Small intestine (tissue), 7 donors: ENCODE data around the gene NRXN3. TPM values are rescaled to one million over a fixed set of nuclear protein-coding genes. Genes with fewer than 3 reads are reported as not detected.

Experiments
- DNase-seq, 2 donors: peaks; one replicate each; pipeline versions ENCODE4 v3.0.0 to v3.0.0-alpha.2; 2013
- FAIRE-seq: peaks from 2 replicates; lab custom pipeline; 2012; peaks lifted over from hg19 to GRCh38; lab: Jason Lieb, UNC
- H3K27ac ChIP-seq, 3 donors: one replicate each; pipeline ENCODE4 v1.5.1; 2013; ENCODE audit warnings: low read length in 2 of 3, mild to moderate bottlenecking in 2 of 3, control low read depth in 1 of 3, inconsistent platforms in 1 of 3, low read depth in 1 of 3, moderate library complexity in 1 of 3
- H3K27me3 ChIP-seq, 3 donors: one replicate each; pipeline ENCODE4 v1.6.1; 2013; ENCODE audit warnings: low read length in 3 of 3, inconsistent platforms in 1 of 3; ENCODE audit not compliant: control insufficient read depth in 3 of 3, insufficient read depth in 3 of 3
- H3K36me3 ChIP-seq, 3 donors: one replicate each; pipeline ENCODE4 v1.6.1; 2013; ENCODE audit warnings: low read length in 3 of 3, inconsistent platforms in 1 of 3, low read depth in 1 of 3, mild to moderate bottlenecking in 1 of 3, moderate library complexity in 1 of 3; ENCODE audit not compliant: control insufficient read depth in 3 of 3, insufficient read depth in 2 of 3
- H3K4me1 ChIP-seq, 3 donors: one replicate each; pipeline ENCODE4 v1.6.1; 2013; ENCODE audit warnings: low read length in 2 of 3, inconsistent platforms in 1 of 3, low read depth in 1 of 3, mild to moderate bottlenecking in 1 of 3, moderate library complexity in 1 of 3; ENCODE audit not compliant: control insufficient read depth in 3 of 3, insufficient read depth in 2 of 3
- H3K4me3 ChIP-seq, 3 donors: one replicate each; pipeline ENCODE4 v1.5.1; 2013; ENCODE audit warnings: low read length in 3 of 3, control low read depth in 1 of 3, inconsistent platforms in 1 of 3, low read depth in 1 of 3, mild to moderate bottlenecking in 1 of 3, moderate library complexity in 1 of 3
- H3K9me3 ChIP-seq, 2 donors: one replicate each; pipeline ENCODE4 v1.6.1; 2013; ENCODE audit warnings: low read depth in 1 of 2, low read length in 1 of 2; ENCODE audit not compliant: control insufficient read depth in 2 of 2, insufficient read depth in 1 of 2
- WGBS, 3 donors: extraction: QIAGEN DNeasy Blood & Tissue Kit; methylation state at CpG; one replicate each; pipeline ENCODE4 v1.1.7; 2013; 5-methylcytosine and 5-hydroxymethylcytosine counted together
- polyA plus RNA-seq, 4 donors: library from polyadenylated mRNA; stranded (reverse) in 3 of 4; unstranded in 1 of 4; fragments of 200-250 nt in 3 of 4; fragments of 120-200 nt in 1 of 4; gene quantifications; one replicate each; pipeline versions ENCODE4 v1.2.1 to v1.2.3, GENCODE V29; 2013
- donor health status: healthy with polysubstance abuse.
- donor health status: control.
- donor health status: control.
- donor health status: Bipolar disorder and iron deficiency.
- donor health status: healthy.

NRXN3 gene
- polyA plus RNA-seq, 4 donors = 2.3 TPM; not detected in 2

DNA sequence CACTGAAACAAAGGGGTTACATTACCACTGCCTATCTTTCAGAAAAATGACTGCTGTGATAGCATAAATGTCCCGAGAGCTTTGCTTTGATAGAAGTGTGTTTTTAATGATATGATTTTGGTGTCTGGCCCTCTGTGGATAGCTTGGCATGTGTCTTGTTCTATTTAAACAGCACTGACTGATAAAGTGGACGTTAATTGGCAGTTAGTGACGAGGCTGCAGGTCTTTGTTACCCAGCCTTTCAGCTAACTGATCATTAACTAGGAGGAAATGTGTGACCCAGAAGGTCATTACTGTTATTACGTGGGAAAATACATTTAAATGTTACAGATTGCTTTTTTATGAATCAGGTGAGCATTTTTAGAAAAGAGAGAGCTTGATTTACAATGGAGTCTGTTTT, 1612.9 kb downstream of the NRXN3 start:
- peak; percentile 20 to 31 for DNase-seq
- H3K27me3 ChIP-seq = no peaks in the 10 kb centered on the region
- no peak overlapping the region for H3K27ac ChIP-seq
- FAIRE-seq = no peak
- H3K4me1 ChIP-seq = peaks cover 0 to 7% (median 0%) of the 10 kb centered on the region in 3 donors
- H3K4me3 ChIP-seq = no peak overlapping the region
- H3K36me3 ChIP-seq = no peaks in the 10 kb centered on the region
- H3K9me3 ChIP-seq = peaks cover 0 to 6% of the 10 kb centered on the region in 2 donors
- 7 to 45% (median 21%) methylated on average over 4 of the region's 4 CpGs for WGBS, 3 donors

DNA sequence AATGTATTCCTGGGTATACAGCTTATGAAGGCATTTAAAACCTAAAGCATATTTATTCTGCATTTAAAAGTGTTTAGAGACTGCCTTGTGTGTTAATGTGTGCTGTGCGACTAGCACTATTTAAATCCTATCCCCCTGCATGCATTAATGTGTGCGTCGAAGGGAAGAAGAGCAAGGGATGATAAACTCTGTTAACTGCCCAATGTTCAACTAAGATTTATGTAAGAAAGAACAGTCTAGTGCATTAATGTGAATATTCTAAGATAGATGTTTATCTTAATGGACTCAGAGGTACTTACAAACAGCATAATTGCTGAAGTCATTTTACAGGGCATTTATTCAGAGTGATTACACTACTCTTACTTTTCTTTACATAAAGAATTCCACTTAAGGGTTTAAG, 1616.3 kb downstream of the NRXN3 start:
- Histone ChIP-seq H3K36me3 (no peaks in the 10 kb centered on the region), H3K4me3 (no peak overlapping the region), H3K27ac (no peak overlapping the region), H3K4me1 (peaks cover 0 to 7% (median 0%) of the 10 kb centered on the region in 3 donors), H3K9me3 (peaks cover 0 to 7% of the 10 kb centered on the region in 2 donors), H3K27me3 (no peaks in the 10 kb centered on the region)
- DNase-seq (no peak), FAIRE-seq (no peak)
- 75 to 94% (median 88%) methylated on average over 3 of the region's 3 CpGs for WGBS, 3 donors

DNA sequence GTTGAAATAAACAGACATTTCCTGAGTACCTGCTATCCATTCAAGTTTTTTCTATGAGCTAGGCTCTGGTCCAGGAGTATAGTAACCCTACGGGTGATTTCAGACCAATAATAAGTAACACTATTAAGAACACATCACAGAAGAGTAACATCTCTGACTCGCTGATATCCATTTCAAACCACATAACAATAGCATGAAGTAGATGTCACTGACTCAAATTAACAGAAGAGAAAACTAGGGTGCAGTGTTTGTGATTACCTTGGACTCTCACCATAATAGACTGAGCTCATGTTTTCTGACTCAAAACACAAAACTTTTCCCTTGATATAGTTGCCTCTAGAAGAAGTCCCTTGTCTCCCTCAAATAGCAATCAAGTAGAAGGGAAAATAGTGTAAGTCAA, 1618.2 kb downstream of the NRXN3 start:
- WGBS, 3 donors = 87 to 91% (median 91%) methylated on average over 2 of the region's 2 CpGs
- H3K27me3 ChIP-seq = no peaks in the 10 kb centered on the region
- peaks cover 0 to 7% of the 10 kb centered on the region in 2 donors for H3K9me3 ChIP-seq
- no peak overlapping the region for H3K27ac ChIP-seq
- FAIRE-seq = no peak
- no peak for DNase-seq
- H3K4me3 ChIP-seq = no peak overlapping the region
- no peaks in the 10 kb centered on the region for H3K36me3 ChIP-seq
- peaks cover 0 to 2% (median 0%) of the 10 kb centered on the region in 3 donors for H3K4me1 ChIP-seq

DNA sequence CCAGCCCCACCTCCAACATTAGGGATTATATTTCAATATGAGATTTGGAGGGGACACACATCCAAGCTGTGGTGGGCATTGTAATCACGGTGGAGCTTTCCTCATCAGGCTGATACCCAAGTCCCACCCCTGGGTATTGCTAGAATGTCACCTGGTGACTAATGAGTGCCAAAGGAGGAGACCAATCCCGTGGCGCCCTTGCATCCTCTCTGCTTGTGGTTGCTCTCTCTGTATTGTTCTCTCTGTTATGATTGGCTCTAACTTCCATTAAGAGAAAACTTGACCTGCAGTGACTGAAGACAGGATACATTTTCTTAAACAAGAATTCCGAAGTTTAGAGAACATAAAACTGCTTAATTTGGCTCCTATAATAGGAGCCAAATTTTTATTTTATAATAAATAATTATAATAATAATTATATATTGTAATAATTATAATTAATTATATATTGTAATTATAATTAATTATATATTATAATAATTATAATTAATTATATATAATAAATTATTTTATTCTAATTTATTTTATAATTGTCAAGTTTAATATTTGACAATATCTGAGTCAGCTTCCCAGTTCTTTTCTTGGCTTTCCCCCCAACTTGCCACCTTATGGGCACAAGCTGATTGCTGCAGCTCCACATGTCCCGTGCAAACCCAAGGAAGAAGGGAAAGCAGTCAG, 1621.0 kb downstream of the NRXN3 start:
- H3K27me3 ChIP-seq = no peaks in the 10 kb centered on the region
- H3K36me3 ChIP-seq = no peaks in the 10 kb centered on the region
- peaks cover 0 to 4% of the 10 kb centered on the region in 2 donors for H3K9me3 ChIP-seq
- DNase-seq (no peak), FAIRE-seq (no peak)
- H3K4me3 ChIP-seq = no peak overlapping the region
- H3K4me1 ChIP-seq = no peaks in the 10 kb centered on the region
- WGBS, 3 donors = 84 to 85% (median 85%) methylated on average over 5 of the region's 5 CpGs
- H3K27ac ChIP-seq = no peak overlapping the region

DNA sequence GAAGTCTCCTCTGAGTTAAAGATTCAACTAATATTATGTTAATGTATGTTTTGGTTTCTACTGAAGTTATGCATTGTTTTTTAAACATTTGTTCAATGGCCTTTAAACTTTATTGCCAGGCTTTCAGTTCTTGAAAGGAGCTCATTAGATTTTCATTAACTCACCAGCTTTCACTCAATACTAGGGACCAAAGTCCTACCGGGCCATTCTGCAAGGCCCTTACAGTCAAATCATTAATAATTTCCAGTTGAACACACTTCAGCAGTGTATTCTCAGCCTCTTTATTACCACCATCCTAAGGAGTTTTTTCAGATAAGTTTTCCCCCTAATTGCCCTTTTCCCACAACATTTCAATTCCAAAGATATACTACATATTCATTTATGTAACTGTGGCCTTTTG, 1631.9 kb downstream of the NRXN3 start:
- Histone ChIP-seq H3K4me1 (peaks cover 0 to 5% (median 2%) of the 10 kb centered on the region in 3 donors), H3K36me3 (no peaks in the 10 kb centered on the region), H3K9me3 (no peaks in the 10 kb centered on the region), H3K4me3 (no peak overlapping the region), H3K27ac (no peak overlapping the region), H3K27me3 (no peaks in the 10 kb centered on the region)
- peak; percentile 63 to 81 for DNase-seq
- FAIRE-seq = peak; percentile 26
- WGBS, 3 donors = 15 to 61% (median 59%) methylated on average over 1 of the region's 1 CpG

DNA sequence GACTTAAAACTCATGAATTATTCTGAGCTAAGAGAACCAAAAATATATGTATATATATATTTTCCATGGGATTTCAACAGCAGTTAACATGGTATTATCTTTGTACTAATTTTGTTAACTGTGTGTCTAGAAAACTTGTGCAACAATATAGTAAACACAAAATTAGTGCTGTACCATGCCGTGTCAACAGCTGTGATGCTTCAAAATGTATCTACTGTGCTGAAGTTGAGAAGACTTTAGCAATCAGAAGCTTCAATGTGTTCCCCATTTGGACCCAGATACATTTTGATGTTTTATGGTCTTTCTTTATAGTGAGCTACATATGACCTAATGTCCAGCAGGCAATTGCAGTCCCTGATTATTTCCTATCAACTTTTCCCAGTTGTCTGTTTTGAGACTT, 1635.5 kb downstream of the NRXN3 start:
- H3K4me3 ChIP-seq = no peak overlapping the region
- H3K27me3 ChIP-seq = no peaks in the 10 kb centered on the region
- WGBS, 3 donors = 76 to 90% (median 77%) methylated on average over 1 of the region's 1 CpG
- H3K27ac ChIP-seq = no peak overlapping the region
- FAIRE-seq (no peak), DNase-seq (no peak)
- H3K36me3 ChIP-seq = no peaks in the 10 kb centered on the region
- H3K4me1 ChIP-seq = peaks cover 0 to 5% (median 2%) of the 10 kb centered on the region in 3 donors
- no peaks in the 10 kb centered on the region for H3K9me3 ChIP-seq

DNA sequence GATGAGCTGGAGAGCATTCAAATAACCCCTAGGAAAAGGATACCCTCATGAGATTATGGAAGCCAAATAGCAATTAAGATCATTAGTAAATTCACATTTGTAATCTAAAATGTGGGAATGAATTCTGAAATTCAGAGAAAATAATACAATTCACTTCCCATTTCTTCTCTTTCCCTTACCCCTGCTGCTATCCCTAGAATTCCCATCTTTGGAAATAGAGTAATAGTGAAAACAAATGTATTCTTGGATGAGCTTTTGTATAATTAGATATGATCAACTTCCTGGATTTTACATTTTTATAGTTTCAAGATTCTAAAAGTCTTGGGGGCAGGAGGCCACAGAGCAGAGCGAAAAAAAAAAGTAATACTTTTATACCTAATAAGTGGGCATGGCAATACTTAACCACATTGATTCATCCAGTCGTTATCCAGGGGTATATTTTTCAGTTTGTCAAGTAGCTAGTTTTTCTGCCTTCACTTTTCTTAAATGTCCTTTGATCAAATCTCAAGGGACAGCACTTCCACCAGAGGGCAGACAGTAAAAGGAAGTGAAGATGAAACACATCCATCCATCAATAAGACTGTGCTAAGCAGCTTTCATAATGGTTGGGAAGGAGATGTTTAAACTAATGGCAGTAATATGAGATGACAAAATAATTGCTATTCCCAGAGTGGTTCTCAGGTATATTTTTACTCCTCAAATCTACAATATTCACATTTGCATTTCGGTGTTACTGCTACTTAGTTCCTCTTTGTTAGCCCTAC, 1639.9 kb downstream of the NRXN3 start:
- H3K9me3 ChIP-seq = no peaks in the 10 kb centered on the region
- 64 to 71% (median 67%) methylated on average over 3 of the region's 3 CpGs for WGBS, 3 donors
- DNase-seq (peak; percentile 23 to 27), FAIRE-seq (no peak)
- H3K4me1 ChIP-seq = no peaks in the 10 kb centered on the region
- H3K27ac ChIP-seq = no peak overlapping the region
- H3K4me3 ChIP-seq = no peak overlapping the region
- H3K27me3 ChIP-seq = no peaks in the 10 kb centered on the region
- no peaks in the 10 kb centered on the region for H3K36me3 ChIP-seq

DNA sequence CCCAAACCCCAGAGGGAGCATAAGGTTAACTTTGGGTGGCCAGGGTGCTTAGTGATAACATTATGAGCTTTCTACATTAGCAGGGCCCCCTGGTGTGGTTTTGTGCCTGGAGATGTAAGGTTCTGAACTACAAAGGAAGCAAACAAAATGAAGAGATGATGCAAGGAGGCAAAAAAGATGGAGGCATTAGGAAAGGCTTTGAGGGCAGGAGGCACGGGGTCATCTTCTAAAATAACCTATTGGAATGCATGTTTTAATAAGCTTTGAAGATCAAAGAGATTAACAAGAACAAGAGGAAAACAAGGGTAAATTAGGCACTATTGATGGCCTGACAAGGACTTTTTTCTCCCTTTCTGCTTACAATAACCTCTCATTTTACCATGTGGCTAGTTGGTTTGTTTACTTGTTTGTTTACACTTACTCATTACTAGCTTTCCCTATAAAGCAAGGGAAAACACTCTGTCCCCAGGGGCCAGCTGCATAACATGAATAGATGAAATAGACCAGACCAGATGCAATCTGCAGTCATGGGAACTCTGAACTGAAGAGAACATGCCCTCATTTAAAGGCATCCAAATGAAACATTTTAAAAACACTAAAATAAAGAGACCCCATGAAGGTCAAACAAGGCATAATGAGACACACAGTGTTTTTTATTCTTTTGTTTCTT, 1650.8 kb downstream of the NRXN3 start:
- FAIRE-seq = no peak
- H3K9me3 ChIP-seq = no peaks in the 10 kb centered on the region
- no peaks in the 10 kb centered on the region for H3K27me3 ChIP-seq
- H3K4me1 ChIP-seq = no peaks in the 10 kb centered on the region
- no peak for DNase-seq
- H3K4me3 ChIP-seq = no peak overlapping the region
- WGBS, 3 donors = 49 to 69% (median 67%) methylated on average over 1 of the region's 1 CpG
- no peaks in the 10 kb centered on the region for H3K36me3 ChIP-seq
- H3K27ac ChIP-seq = no peak overlapping the region
